ENCODE measurements around the gene TUBB2A. TPM values are rescaled to one million over a fixed set of nuclear protein-coding genes. Genes with fewer than 3 reads are reported as not detected.

The TUBB2A gene
- total and polyA plus RNA-seq, 2 of the 13 experiments (the other 11 are each of a cell fraction or from before 2014, with no cell fraction given), result 35.3 to 106 TPM

GRCh38 chr6:3119040-3119723 lies 38.2 kb downstream of the TUBB2A start (continued):
- TF ChIP-seq AFF4 (CRISPR knock-in tag; IDR thresholded peaks at IDR 0.05) (no peak), DNMT1 (CRISPR knock-in tag; IDR thresholded peaks at IDR 0.05) (no peak), ZNF563 (CRISPR knock-in tag; IDR thresholded peaks at IDR 0.05) (no peak; the same call in 1 of the 2 replicates), ZNF644 (CRISPR knock-in tag; IDR thresholded peaks at IDR 0.05; ENCODE audit: low read depth) (no peak), ERF (CRISPR knock-in tag; IDR thresholded peaks at IDR 0.05) (no peak), ZNF24 (IDR thresholded peaks at IDR 0.05) (no peak), ISX (CRISPR knock-in tag; conservative IDR thresholded peaks at IDR 0.05) (no peak), BRCA1 (CRISPR knock-in tag; IDR thresholded peaks at IDR 0.05) (no peak), SRSF1 (optimal IDR thresholded peaks at IDR 0.05; ENCODE audit: low read depth, low read length) (no peak), CBX1 (IDR thresholded peaks at IDR 0.05; ENCODE audit: low read depth) (no peak), ATF7-NPFF (CRISPR knock-in tag; IDR thresholded peaks at IDR 0.05; ENCODE audit: low read depth) (no peak), ZBTB33 (CRISPR knock-in tag; IDR thresholded peaks at IDR 0.05) (no peak), CCAR2 (optimal IDR thresholded peaks at IDR 0.05; ENCODE audit: low read depth, low read length) (no peak), ELF3 (CRISPR knock-in tag; IDR thresholded peaks at IDR 0.05) (no peak), HDAC2 (CRISPR knock-in tag; IDR thresholded peaks at IDR 0.05) (no peak), NFAT5 (CRISPR knock-in tag; IDR thresholded peaks at IDR 0.05) (no peak), ZBTB7B (CRISPR knock-in tag; IDR thresholded peaks at IDR 0.05) (no peak), GABPA (IDR thresholded peaks at IDR 0.05; ENCODE audit: low read depth, low read length) (no peak), GABPA (CRISPR knock-in tag; IDR thresholded peaks at IDR 0.05; ENCODE audit: low read depth) (no peak)

Data from HepG2 (cell line).